GM18526 (cell line): Measurements from ENCODE around the gene SLC39A1.

Source experiments
- POLR2A ChIP-seq: IDR thresholded peaks from 3 replicates; pipeline ENCODE4 v1.6.1; 2011; ENCODE audit not compliant: insufficient read length; ENCODE audit errors: extremely low read depth

Gene SLC39A1

GRCh38 chr1:153959454-153959853, 3.9 kb downstream of the SLC39A1 start:
- no peak for TF ChIP-seq POLR2A

- no peak for TF ChIP-seq POLR2A
Observed at GRCh38 chr1:153958961-153959260, 4.4 kb downstream of the SLC39A1 start.

- TF ChIP-seq POLR2A, result peak; percentile 65
Observed at GRCh38 chr1:153958111-153958960, 5.0 kb downstream of the SLC39A1 start, which contains the start of gene CRTC2. Gene CRTC2, minus strand, starts transcription at chr1:153958612. Its CDS starts 115 bp downstream, at chr1:153958497.

- TF ChIP-seq POLR2A, result peak; percentile 45
Observed at GRCh38 chr1:153957744-153958110, 5.6 kb downstream of the SLC39A1 start.

GRCh38 chr1:153956997-153957715, 6.2 kb downstream of the SLC39A1 start:
- no peak for TF ChIP-seq POLR2A

- no peak for TF ChIP-seq POLR2A
Observed at GRCh38 chr1:153954826-153955225, 8.5 kb downstream of the SLC39A1 start.

GRCh38 chr1:153953859-153954365, 9.4 kb downstream of the SLC39A1 start:
- TF ChIP-seq POLR2A, result no peak

GRCh38 chr1:153951801-153952200, 11.5 kb downstream of the SLC39A1 start:
- TF ChIP-seq POLR2A, result no peak

- no peak for TF ChIP-seq POLR2A
Observed at GRCh38 chr1:153951183-153951582, 12.2 kb downstream of the SLC39A1 start.

GRCh38 chr1:153946622-153947241, 16.6 kb downstream of the SLC39A1 start, which contains the start of gene DENND4B:
Gene DENND4B, minus strand, starts transcription at chr1:153946718. Its CDS starts 2,344 bp downstream, at chr1:153944374.
- TF ChIP-seq POLR2A, result peak; percentile 22

- TF ChIP-seq POLR2A, result peak; percentile 57
Observed at GRCh38 chr1:153945795-153946621, 17.3 kb downstream of the SLC39A1 start.

GRCh38 chr1:153945131-153945794, 18.1 kb downstream of the SLC39A1 start:
- TF ChIP-seq POLR2A, result peak; percentile 63

GRCh38 chr1:153944827-153945117, 18.6 kb downstream of the SLC39A1 start:
- TF ChIP-seq POLR2A, result no peak

- TF ChIP-seq POLR2A, result no peak
Observed at GRCh38 chr1:153944005-153944826, 19.1 kb downstream of the SLC39A1 start.
